HL-60/S4 treated with phorbol 12-myristate 13-acetate at 8.2 ng/mL for 4 days and 3 days (cell line): ENCODE results near the gene TPSAB1.
"Not testable (repeated sequence)": the region's sequence is repeated elsewhere in the genome, so short reads cannot be mapped to it uniquely, and the experiment has no call there.

Source experiments
- in situ Hi-C: fragments of 300-500 bp; cut with MboI; formaldehyde crosslinking; loops from 2 replicates; pipeline ENCODE4 v1.15.0; 2022; ENCODE audit warnings: low sequenced_read_pairs

The TPSAB1 gene

GRCh38 chr16:1264345-1265089, 24.0 kb downstream of the TPSAB1 start:
- in situ Hi-C loops = no loop called here

- in situ Hi-C loops = no loop called here
These were observed 24.7 kb downstream of the TPSAB1 start for GRCh38 chr16:1265090-1265630.

GRCh38 chr16:1265826-1266225, 25.3 kb downstream of the TPSAB1 start:
- in situ Hi-C loops = no loop called here

- in situ Hi-C loops = not testable (repeated sequence)
These were observed 28.9 kb downstream of the TPSAB1 start for GRCh38 chr16:1269418-1269817.

- in situ Hi-C loops = no loop called here
These were observed 30.8 kb downstream of the TPSAB1 start for GRCh38 chr16:1271380-1271723.

- in situ Hi-C loops = not testable (repeated sequence)
These were observed 31.4 kb downstream of the TPSAB1 start for GRCh38 chr16:1271724-1272413.

- in situ Hi-C loops = no loop called here
These were observed 32.1 kb downstream of the TPSAB1 start for GRCh38 chr16:1272453-1273198.

GRCh38 chr16:1273816-1274215, 33.3 kb downstream of the TPSAB1 start:
- in situ Hi-C loops = no loop called here

GRCh38 chr16:1274767-1275166, 34.3 kb downstream of the TPSAB1 start:
- in situ Hi-C loops = no loop called here

- in situ Hi-C loops = no loop called here
These were observed 35.5 kb downstream of the TPSAB1 start for GRCh38 chr16:1275791-1276579.

- in situ Hi-C loops = no loop called here
These were observed 36.0 kb downstream of the TPSAB1 start for GRCh38 chr16:1276580-1276878.

- in situ Hi-C loops = no loop called here
These were observed 36.7 kb downstream of the TPSAB1 start for GRCh38 chr16:1277151-1277598.

GRCh38 chr16:1277617-1278282, 37.2 kb downstream of the TPSAB1 start:
- in situ Hi-C loops = no loop called here

- in situ Hi-C loops = no loop called here
These were observed 38.0 kb downstream of the TPSAB1 start for GRCh38 chr16:1278477-1278876.

GRCh38 chr16:1279081-1279944, 38.8 kb downstream of the TPSAB1 start:
- in situ Hi-C loops = no loop called here

- in situ Hi-C loops = no loop called here
These were observed 39.6 kb downstream of the TPSAB1 start for GRCh38 chr16:1279945-1280589.

- in situ Hi-C loops = no loop called here
These were observed 40.3 kb downstream of the TPSAB1 start for GRCh38 chr16:1280783-1281182.

GRCh38 chr16:1281517-1281916, 41.0 kb downstream of the TPSAB1 start:
- in situ Hi-C loops = no loop called here
